ENCODE measurements around the gene ARFGAP3.
"Not testable (repeated sequence)": the region's sequence is repeated elsewhere in the genome, so short reads cannot be mapped to it uniquely, and the experiment has no call there.

ARFGAP3 gene

GRCh38 chr22:42769238-42769573 lies 87.9 kb downstream of the ARFGAP3 start:
- DNase-seq (ENCODE audit: insufficient read length, low spot score) (no peak), FAIRE-seq (no peak)
- TF ChIP-seq TAF1 (IDR thresholded peaks at IDR 0.05; ENCODE audit: low read depth, low read length) (no peak), SPI1 (IDR thresholded peaks at IDR 0.05; ENCODE audit: low read depth, low read length) (no peak), POLR2A (IDR thresholded peaks at IDR 0.05; ENCODE audit: low read depth, low read length) (no peak), PAX5 (IDR thresholded peaks at IDR 0.05; ENCODE audit: insufficient read depth, low read length, severe bottlenecking) (no peak)

- FAIRE-seq (peak; percentile 16), DNase-seq (ENCODE audit: insufficient read length, low spot score) (no peak)
- no peak for TF ChIP-seq POU2F2 (IDR thresholded peaks at IDR 0.05; ENCODE audit: low read depth, low read length)
- TF ChIP-seq TAF1 (IDR thresholded peaks at IDR 0.05; ENCODE audit: low read depth, low read length): no peak
- TF ChIP-seq PAX5 (IDR thresholded peaks at IDR 0.05; ENCODE audit: insufficient read depth, low read length, severe bottlenecking): no peak
- no peak for TF ChIP-seq POLR2A (IDR thresholded peaks at IDR 0.05; ENCODE audit: low read depth, low read length)
- TF ChIP-seq POLR2AphosphoS5 (IDR thresholded peaks at IDR 0.05; ENCODE audit: low read depth, low read length): no peak
- TF ChIP-seq SPI1 (IDR thresholded peaks at IDR 0.05; ENCODE audit: low read depth, low read length): no peak
Measured at GRCh38 chr22:42768385-42769035, 88.6 kb downstream of the ARFGAP3 start.

- TF ChIP-seq PAX5 (IDR thresholded peaks at IDR 0.05; ENCODE audit: insufficient read depth, low read length, severe bottlenecking) (no peak), POLR2A (IDR thresholded peaks at IDR 0.05; ENCODE audit: low read depth, low read length) (no peak), POU2F2 (IDR thresholded peaks at IDR 0.05; ENCODE audit: low read depth, low read length) (no peak), TAF1 (IDR thresholded peaks at IDR 0.05; ENCODE audit: low read depth, low read length) (no peak), SPI1 (IDR thresholded peaks at IDR 0.05; ENCODE audit: low read depth, low read length) (no peak), POLR2AphosphoS5 (IDR thresholded peaks at IDR 0.05; ENCODE audit: low read depth, low read length) (no peak)
- no peak for DNase-seq (ENCODE audit: insufficient read length, low spot score)
- FAIRE-seq: peak; percentile 45
Measured at GRCh38 chr22:42766860-42767259, 90.2 kb downstream of the ARFGAP3 start.

GRCh38 chr22:42764895-42765363 lies 92.1 kb downstream of the ARFGAP3 start:
- TF ChIP-seq POLR2AphosphoS5 (IDR thresholded peaks at IDR 0.05; ENCODE audit: low read depth, low read length): no peak
- TF ChIP-seq SPI1 (IDR thresholded peaks at IDR 0.05; ENCODE audit: low read depth, low read length): no peak
- TF ChIP-seq PAX5 (IDR thresholded peaks at IDR 0.05; ENCODE audit: insufficient read depth, low read length, severe bottlenecking): no peak
- TF ChIP-seq POLR2A (IDR thresholded peaks at IDR 0.05; ENCODE audit: low read depth, low read length): no peak
- no peak for TF ChIP-seq TAF1 (IDR thresholded peaks at IDR 0.05; ENCODE audit: low read depth, low read length)
- no peak for TF ChIP-seq POU2F2 (IDR thresholded peaks at IDR 0.05; ENCODE audit: low read depth, low read length)
- FAIRE-seq (no peak), DNase-seq (ENCODE audit: insufficient read length, low spot score) (no peak)

GRCh38 chr22:42763965-42764480 lies 93.0 kb downstream of the ARFGAP3 start:
- no peak for DNase-seq (ENCODE audit: insufficient read length, low spot score)
- TF ChIP-seq POLR2A (IDR thresholded peaks at IDR 0.05; ENCODE audit: low read depth, low read length) (no peak), SPI1 (IDR thresholded peaks at IDR 0.05; ENCODE audit: low read depth, low read length) (no peak), POLR2AphosphoS5 (IDR thresholded peaks at IDR 0.05; ENCODE audit: low read depth, low read length) (no peak), TAF1 (IDR thresholded peaks at IDR 0.05; ENCODE audit: low read depth, low read length) (no peak), PAX5 (IDR thresholded peaks at IDR 0.05; ENCODE audit: insufficient read depth, low read length, severe bottlenecking) (no peak), POU2F2 (IDR thresholded peaks at IDR 0.05; ENCODE audit: low read depth, low read length) (no peak)
- FAIRE-seq: peak; percentile 38

GRCh38 chr22:42760806-42761565 lies 96.1 kb downstream of the ARFGAP3 start:
- FAIRE-seq (peak; percentile 88), DNase-seq (ENCODE audit: insufficient read length, low spot score) (no peak)
- no peak for TF ChIP-seq POU2F2 (IDR thresholded peaks at IDR 0.05; ENCODE audit: low read depth, low read length)
- no peak for TF ChIP-seq PAX5 (IDR thresholded peaks at IDR 0.05; ENCODE audit: insufficient read depth, low read length, severe bottlenecking)
- no peak for TF ChIP-seq POLR2A (IDR thresholded peaks at IDR 0.05; ENCODE audit: low read depth, low read length)

- TF ChIP-seq POLR2A (IDR thresholded peaks at IDR 0.05; ENCODE audit: low read depth, low read length): no peak
- TF ChIP-seq POU2F2 (IDR thresholded peaks at IDR 0.05; ENCODE audit: low read depth, low read length): no peak
- no peak for TF ChIP-seq PAX5 (IDR thresholded peaks at IDR 0.05; ENCODE audit: insufficient read depth, low read length, severe bottlenecking)
- TF ChIP-seq SPI1 (IDR thresholded peaks at IDR 0.05; ENCODE audit: low read depth, low read length): no peak
- no peak for TF ChIP-seq POLR2AphosphoS5 (IDR thresholded peaks at IDR 0.05; ENCODE audit: low read depth, low read length)
- DNase-seq (ENCODE audit: insufficient read length, low spot score): no peak
- FAIRE-seq: no peak
Measured at GRCh38 chr22:42758931-42759629, 98.0 kb downstream of the ARFGAP3 start.

- not testable (repeated sequence) for FAIRE-seq; DNase-seq (ENCODE audit: insufficient read length, low spot score)
Measured at GRCh38 chr22:42755553-42755952, 101.5 kb downstream of the ARFGAP3 start.

- not testable (repeated sequence) for DNase-seq (ENCODE audit: insufficient read length, low spot score); FAIRE-seq
Measured at GRCh38 chr22:42755121-42755520, 102.0 kb downstream of the ARFGAP3 start.

- TF ChIP-seq TAF1 (IDR thresholded peaks at IDR 0.05; ENCODE audit: low read depth, low read length) (no peak), POU2F2 (IDR thresholded peaks at IDR 0.05; ENCODE audit: low read depth, low read length) (no peak), PAX5 (IDR thresholded peaks at IDR 0.05; ENCODE audit: insufficient read depth, low read length, severe bottlenecking) (no peak), POLR2A (IDR thresholded peaks at IDR 0.05; ENCODE audit: low read depth, low read length) (no peak), POLR2AphosphoS5 (IDR thresholded peaks at IDR 0.05; ENCODE audit: low read depth, low read length) (no peak), SPI1 (IDR thresholded peaks at IDR 0.05; ENCODE audit: low read depth, low read length) (no peak)
- FAIRE-seq (no peak), DNase-seq (ENCODE audit: insufficient read length, low spot score) (no peak)
Measured at GRCh38 chr22:42754658-42755057, 102.4 kb downstream of the ARFGAP3 start.

Measured in GM12891 (cell line).